ENCODE data around the gene OR5T2.
"Not testable (repeated sequence)": the region's sequence is repeated elsewhere in the genome, so short reads cannot be mapped to it uniquely, and the experiment has no call there.

The OR5T2 gene

DNA sequence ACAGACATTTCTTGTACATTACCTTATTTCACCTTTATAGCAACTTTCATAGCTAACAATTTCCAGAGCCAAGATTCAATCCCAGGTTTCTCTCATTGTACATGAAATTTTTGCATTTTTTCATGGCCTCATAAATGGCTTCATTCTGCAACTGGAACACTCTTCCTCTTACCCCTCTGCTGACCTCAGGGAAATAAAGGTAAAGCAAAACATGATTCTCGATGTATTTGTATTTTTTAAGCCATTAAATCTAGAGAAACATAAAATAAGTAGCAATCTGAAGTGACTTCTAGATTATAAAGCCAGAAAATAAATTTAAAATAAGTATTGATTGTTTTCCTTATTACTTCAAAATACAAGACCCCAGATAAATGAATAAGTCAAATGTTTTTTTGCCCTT is at the start of gene OR5T2:
TSS of gene OR5T2 (minus strand) at position 101 of the 400 bp plus-strand sequence. CDS start 1,193 bp downstream, outside the sequence.
- DNase-seq: no peak

DNA sequence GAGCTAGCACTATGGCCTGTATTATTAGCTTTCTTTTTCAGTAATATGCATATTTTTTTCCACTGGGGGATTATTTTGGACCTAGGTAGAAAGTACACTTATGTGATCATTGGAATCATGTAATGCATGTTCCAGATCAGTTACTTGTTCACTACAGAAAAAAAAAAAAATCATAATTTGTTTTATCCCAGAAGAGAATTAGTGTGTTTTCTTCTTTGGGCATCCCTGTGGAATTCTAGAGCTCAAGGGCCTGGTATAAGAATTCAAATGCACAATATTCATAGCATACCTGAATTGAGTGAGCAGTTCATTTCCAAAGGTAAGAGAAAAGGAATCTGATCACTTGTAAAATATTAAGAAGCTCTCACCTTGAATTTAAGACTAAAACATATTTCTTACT is 39.8 kb upstream of the OR5T2 start, which contains the start of gene OR5T1:
TSS of gene OR5T1 (plus strand) at position 301 of the 400 bp plus-strand sequence. CDS start 1,485 bp downstream, outside the sequence.
- DNase-seq: no peak

DNA sequence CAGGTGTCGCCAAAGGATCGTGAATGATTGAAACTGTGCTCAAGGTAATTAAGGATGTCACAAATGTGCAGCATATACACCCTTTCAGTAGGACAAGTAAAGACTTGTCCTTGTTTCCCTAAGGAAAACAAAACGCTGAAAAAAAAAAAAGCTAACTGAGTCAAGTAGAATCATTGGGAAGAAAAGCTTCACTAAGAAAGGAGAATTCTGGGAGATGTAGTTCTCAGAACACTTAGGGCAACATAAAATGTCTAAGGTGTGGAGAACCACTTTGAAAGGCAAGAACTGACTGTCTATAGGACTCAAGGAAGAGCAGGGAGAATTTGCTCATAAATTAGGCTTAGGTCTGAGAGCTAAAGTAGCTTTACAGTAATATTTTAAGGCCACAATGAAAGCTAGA is 37.0 kb upstream of the OR5T2 start:
- no peak for DNase-seq

DNA sequence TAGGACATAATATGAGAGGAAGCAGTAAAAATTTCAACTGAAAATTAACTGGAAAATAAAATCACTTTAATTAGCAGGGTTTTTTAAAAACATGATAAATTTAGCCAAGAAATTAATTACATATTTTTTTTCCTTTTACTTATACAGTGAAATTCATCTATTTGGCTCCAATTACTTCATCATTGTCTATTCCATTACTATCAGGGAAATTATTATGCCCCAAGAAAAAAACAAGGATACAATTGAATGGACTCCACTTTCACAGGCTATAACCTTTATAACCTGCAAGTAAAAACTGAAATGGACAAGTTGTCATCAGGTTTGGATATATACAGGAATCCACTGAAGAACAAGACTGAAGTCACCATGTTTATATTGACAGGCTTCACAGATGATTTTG is 17.9 kb upstream of the OR5T2 start, which contains the start of gene OR5T3:
TSS of gene OR5T3 (plus strand) at position 301 of the 400 bp plus-strand sequence. CDS start at position 301, 0 bp downstream.
- DNase-seq: no peak

DNA sequence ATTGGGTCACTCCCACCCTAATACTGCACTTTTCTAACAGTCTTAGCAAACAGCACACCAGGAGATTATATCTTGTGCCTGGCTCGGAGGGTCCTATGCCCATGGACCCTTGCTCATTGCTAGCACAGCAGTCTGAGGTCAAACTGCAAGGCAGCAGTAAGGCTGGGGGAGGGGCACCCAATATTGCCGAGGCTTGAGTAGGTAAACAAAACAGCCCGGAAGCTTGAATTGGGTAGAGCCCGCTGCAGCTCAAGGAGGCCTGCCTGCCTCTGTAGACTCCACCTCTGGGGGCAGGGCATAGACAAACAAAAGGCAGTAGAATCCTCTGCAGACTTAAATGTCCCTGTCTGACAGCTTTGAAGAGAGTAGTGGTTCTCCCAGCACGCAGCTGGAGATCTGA is 14.3 kb downstream of the OR5T2 start:
- DNase-seq: not testable (repeated sequence)

DNA sequence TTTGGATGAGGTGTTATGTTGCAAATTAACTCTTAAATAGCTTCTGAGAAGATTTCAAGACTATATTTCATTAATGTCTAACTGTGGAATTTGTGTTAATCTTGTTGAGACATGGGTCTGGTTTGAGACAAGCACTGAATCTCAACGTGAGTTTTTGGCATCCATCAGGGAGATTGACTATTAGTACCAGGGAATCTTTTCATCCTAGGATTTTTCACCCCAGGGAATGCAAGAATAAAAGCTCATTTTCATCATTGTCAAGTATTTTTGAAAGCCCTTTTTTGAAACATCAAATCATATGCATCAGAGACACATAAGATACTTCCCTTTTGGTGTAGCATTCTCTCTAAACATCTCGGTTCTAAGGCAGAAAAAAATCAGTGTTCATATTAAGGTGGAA is 19.5 kb downstream of the OR5T2 start:
- no peak for DNase-seq

DNA sequence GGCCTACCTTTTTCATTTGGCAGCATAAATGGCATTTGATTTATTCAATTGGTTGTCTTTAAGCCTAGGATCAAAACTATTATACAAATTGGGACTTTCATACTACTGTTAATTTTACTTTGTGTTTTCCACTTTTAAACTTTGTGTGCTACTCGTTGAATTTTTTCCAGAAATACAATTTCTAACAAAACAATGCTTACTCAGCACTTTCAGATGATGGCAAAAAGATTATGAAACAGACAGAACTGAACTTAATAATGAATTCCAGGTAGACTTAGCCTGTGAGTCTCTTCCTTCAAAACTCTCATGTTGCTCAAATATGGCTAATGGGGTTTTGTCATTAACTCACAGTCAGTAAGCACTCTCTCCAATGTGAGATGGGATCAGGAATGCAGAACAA is 26.3 kb downstream of the OR5T2 start:
- DNase-seq: no peak

DNA sequence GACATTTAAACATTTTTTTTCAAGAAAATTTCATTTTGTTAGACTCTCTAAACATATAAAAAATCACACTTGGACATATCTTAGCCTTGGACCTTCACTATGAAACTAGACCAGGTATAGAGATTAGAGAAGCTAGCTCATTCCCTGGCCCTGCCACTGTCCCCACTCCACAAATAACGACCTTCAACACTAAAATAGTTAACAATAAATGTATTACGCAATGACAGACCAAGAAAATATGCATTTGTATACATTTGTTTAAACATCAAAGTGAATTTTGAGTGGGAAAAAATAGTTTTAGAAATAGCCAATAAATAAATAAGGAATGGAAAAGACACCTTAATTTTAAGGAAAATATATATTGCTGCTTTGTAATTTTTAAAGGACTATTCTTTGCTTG is 36.7 kb downstream of the OR5T2 start:
- no peak for DNase-seq

DNA sequence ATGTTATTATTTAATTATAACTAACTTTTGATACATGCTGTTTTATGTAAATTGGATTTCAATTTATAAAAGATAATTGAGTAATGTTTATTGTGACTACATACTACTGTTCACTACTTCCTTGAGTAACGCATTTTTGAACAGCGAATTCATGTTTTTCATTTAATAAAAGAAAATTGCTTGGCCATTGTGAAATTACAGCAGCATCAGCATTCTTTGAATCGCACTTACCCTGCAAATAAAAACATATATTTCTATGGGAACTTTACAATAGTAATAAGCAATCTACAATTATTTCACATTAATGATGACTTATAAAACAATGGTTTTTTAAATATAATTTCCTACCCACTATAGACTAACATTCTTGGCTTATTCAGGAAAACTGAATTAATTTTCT is 37.4 kb downstream of the OR5T2 start:
- DNase-seq: no peak

DNA sequence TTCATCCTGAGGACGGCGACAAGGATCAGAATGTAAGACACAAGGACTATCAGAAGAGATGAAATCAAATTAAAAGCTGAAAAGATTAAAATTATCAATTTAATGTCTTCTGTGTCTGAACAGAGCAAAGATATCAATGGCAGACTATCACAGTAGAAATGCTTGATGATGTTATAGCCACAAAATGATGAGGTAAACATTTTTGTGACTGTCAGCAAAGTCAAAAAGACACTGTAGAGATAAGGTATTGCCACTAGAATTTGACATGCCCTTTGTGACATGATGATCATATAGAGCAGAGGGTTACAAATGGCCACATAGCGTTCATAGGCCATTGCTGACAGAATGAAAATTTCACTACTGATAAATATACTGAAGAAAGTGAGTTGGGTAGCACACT is 45.5 kb downstream of the OR5T2 start:
- no peak for DNase-seq

DNA sequence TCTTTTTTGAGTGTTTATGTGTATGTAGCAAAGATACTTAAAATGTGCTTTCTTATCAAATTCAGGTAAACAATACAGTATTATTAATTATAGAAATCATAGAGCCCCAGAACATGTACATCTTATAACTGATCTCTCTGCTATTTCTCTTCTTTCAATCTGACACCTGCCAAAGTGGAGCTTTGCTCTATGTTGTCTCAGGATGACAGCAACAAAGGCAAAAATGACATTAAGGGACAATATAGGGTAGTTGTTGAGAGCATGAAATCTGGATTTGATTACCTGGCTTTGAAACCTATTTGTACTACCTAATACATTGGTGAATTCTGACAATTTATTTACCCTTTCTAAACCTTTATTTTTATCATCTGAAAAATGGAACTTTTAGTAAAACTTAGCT is 50.6 kb downstream of the OR5T2 start:
- no peak for DNase-seq
